Karpas-422 (cell line): ENCODE measurements around the gene NFAM1. TPM values are rescaled to one million over a fixed set of nuclear protein-coding genes. Genes with fewer than 3 reads are reported as not detected.

ENCODE experiments used
- DNase-seq: peaks from one replicate; pipeline ENCODE4 v3.0.0-alpha.2; 2015
- H2AFZ ChIP-seq: fragments of 200-600 bp; sonication (generic); 2 replicates; pipeline ENCODE4 v1.6.1; 2014; ENCODE audit warnings: antibody characterized with exemption, low read length, mixed read lengths
- H3K27ac ChIP-seq: fragments of 200-600 bp; sonication (generic); 2 replicates; pipeline ENCODE4 v1.5.1; 2014; ENCODE audit warnings: mild to moderate bottlenecking, low read length, moderate library complexity
- H3K27me3 ChIP-seq: fragments of 200-600 bp; sonication (generic); 2 replicates; pipeline ENCODE4 v1.6.1; 2014; ENCODE audit warnings: low read length, mixed read lengths
- H3K36me3 ChIP-seq: fragments of 200-600 bp; sonication (generic); 2 replicates; pipeline ENCODE4 v1.6.1; 2014; ENCODE audit warnings: low read length, mixed read lengths; ENCODE audit not compliant: insufficient read depth
- H3K4me1 ChIP-seq: fragments of 200-600 bp; sonication (generic); 2 replicates; pipeline ENCODE4 v1.6.1; 2014; ENCODE audit warnings: mild to moderate bottlenecking, low read length, mixed read lengths
- H3K4me2 ChIP-seq: fragments of 200-600 bp; sonication (generic); 2 replicates; pipeline ENCODE4 v1.6.1; 2014; ENCODE audit warnings: low read length, low read depth, mild to moderate bottlenecking; ENCODE audit not compliant: poor library complexity, severe bottlenecking
- H3K4me3 ChIP-seq: fragments of 200-600 bp; sonication (generic); 2 replicates; pipeline ENCODE4 v1.5.1; 2014; ENCODE audit warnings: mild to moderate bottlenecking, antibody characterized with exemption, low read length, mixed read lengths
- H3K79me2 ChIP-seq: fragments of 200-600 bp; sonication (generic); 2 replicates; pipeline ENCODE4 v1.6.1; 2014; ENCODE audit warnings: mild to moderate bottlenecking, low read length, mixed read lengths
- H3K9ac ChIP-seq: fragments of 200-600 bp; sonication (generic); 2 replicates; pipeline ENCODE4 v1.6.0; 2014; ENCODE audit warnings: low read length
- H3K9me2 ChIP-seq: fragments of 200-600 bp; sonication (generic), shearing (Covaris generic); replicated peaks from 2 replicates; pipeline ENCODE4 v1.6.0; 2014; ENCODE audit warnings: mild to moderate bottlenecking, low read length, moderate library complexity; ENCODE audit not compliant: insufficient read depth
- H3K9me3 ChIP-seq: fragments of 300-700, 200-600 bp; sonication (generic); 2 replicates; pipeline ENCODE4 v1.6.1; 2014; ENCODE audit warnings: low read length, mixed read lengths
- H4K20me1 ChIP-seq: fragments of 200-600 bp; sonication (generic); 2 replicates; pipeline ENCODE4 v1.6.1; 2014; ENCODE audit warnings: mild to moderate bottlenecking, antibody characterized with exemption, low read length, low read depth; ENCODE audit not compliant: insufficient read depth
- total RNA-seq: library from RNA; depleted of rRNA; stranded (reverse); fragments of >200 nt; shearing (Covaris generic); gene quantifications from 2 replicates; pipeline ENCODE4 v1.2.3, GENCODE V29; 2014; ENCODE audit warnings: low replicate concordance

The NFAM1 gene
- total RNA-seq, 1 experiment from 2014 or later = not detected

DNA sequence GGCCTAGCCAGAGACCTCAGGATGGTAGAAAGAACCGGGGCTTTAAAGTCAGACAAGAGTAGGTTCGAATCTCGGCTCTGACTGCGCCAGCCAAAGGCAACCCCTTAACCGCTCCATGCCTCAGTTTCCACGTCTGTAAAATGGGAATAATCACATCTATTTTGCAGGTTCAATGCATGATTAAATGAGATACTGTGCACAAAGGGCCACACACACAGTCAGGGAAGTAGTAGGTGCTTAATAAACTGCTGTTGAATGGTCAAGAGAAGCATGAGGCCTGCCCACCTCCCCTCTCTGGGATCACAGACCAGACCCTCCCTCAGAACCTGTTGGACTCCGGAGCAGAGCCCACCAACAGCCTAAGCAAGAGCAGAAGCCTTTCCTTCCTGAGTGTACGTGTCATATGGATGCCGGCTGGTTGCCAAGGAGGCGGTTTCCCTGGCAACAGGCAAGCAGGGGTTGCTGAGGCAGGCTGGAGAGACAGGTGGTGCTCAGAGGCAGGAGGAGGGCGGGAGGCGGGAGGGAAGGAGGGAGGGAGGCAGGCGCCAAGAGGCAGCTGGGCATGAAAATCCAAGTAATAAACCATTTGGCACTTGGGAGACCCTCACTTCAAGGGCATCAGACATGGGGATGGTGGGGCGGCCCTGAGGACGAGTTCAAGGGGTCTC, 43.9 kb downstream of the NFAM1 start:
- H3K79me2 ChIP-seq = no peaks in the 10 kb centered on the region
- H3K4me1 ChIP-seq = peaks cover 36% of the 10 kb centered on the region
- H3K9me3 ChIP-seq = no peaks in the 10 kb centered on the region
- no peaks in the 10 kb centered on the region for H4K20me1 ChIP-seq
- H2AFZ ChIP-seq = no peak overlapping the region
- no peak overlapping the region for H3K9ac ChIP-seq
- H3K4me3 ChIP-seq = no peak overlapping the region
- no peaks in the 10 kb centered on the region for H3K36me3 ChIP-seq
- H3K27me3 ChIP-seq = no peaks in the 10 kb centered on the region; the same call in 1 of the 2 replicates
- no peak for DNase-seq
- H3K27ac ChIP-seq = no peak overlapping the region
- no peak overlapping the region for H3K4me2 ChIP-seq
- H3K9me2 ChIP-seq = no peaks in the 10 kb centered on the region

DNA sequence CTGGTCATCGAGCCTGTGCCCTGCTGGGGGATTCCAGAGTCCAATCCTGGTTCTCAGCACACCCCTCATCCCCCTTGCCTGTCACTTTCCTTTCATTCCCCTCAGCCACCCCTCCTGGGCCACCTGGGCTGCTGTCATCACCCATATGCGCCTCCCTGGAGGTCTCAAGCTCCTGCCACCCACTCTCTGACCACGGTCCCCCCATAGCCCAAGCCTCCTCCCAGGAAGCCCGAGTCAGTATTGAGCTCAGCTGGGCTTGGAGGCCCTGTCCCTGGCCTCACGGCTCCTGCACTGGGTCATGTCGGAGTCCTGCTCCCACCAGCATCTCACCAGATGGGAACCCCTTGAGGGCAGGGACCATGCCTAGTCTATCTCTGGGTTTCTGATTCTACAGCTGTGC, 44.6 kb downstream of the NFAM1 start:
- no peaks in the 10 kb centered on the region; the same call in 1 of the 2 replicates for H3K27me3 ChIP-seq
- H3K27ac ChIP-seq = no peak overlapping the region
- H3K36me3 ChIP-seq = no peaks in the 10 kb centered on the region
- no peak overlapping the region for H3K4me3 ChIP-seq
- no peaks in the 10 kb centered on the region for H3K9me3 ChIP-seq
- DNase-seq = no peak
- no peaks in the 10 kb centered on the region for H3K79me2 ChIP-seq
- no peaks in the 10 kb centered on the region for H3K9me2 ChIP-seq
- no peak overlapping the region for H2AFZ ChIP-seq
- H3K4me2 ChIP-seq = no peak overlapping the region
- H4K20me1 ChIP-seq = no peaks in the 10 kb centered on the region
- no peak overlapping the region for H3K9ac ChIP-seq
- H3K4me1 ChIP-seq = peaks cover 42% of the 10 kb centered on the region

DNA sequence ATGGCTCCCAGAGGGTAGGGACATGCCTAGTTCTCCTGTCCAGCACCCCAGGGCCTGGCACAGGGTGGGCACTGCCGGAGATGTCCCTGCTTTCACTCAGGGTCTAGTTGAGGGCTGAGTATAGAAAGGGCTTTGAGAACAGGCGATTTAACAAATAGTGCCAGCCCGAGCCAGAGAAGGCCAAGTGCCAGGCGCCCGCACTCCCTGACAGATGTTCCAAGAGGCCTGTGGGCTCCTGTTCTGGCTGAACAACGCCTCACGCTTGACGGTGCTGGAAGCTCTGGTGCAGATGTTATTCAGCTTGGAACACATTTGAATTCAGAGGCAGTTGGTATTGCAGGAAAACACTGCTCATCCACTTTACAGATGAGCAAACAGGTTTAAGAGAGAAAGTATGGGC, 46.5 kb downstream of the NFAM1 start:
- H2AFZ ChIP-seq = no peak overlapping the region
- H4K20me1 ChIP-seq = no peaks in the 10 kb centered on the region
- no peaks in the 10 kb centered on the region for H3K36me3 ChIP-seq
- no peaks in the 10 kb centered on the region for H3K9me2 ChIP-seq
- DNase-seq = no peak
- peak overlapping the region; percentile 24 for H3K4me2 ChIP-seq
- H3K9ac ChIP-seq = peak overlapping the region; percentile 62; the same call in 1 of the 2 replicates
- H3K4me1 ChIP-seq = peaks cover 58% of the 10 kb centered on the region
- no peaks in the 10 kb centered on the region for H3K9me3 ChIP-seq
- H3K79me2 ChIP-seq = no peaks in the 10 kb centered on the region
- no peak overlapping the region for H3K27ac ChIP-seq
- H3K27me3 ChIP-seq = no peaks in the 10 kb centered on the region; the same call in 1 of the 2 replicates
- H3K4me3 ChIP-seq = no peak overlapping the region

DNA sequence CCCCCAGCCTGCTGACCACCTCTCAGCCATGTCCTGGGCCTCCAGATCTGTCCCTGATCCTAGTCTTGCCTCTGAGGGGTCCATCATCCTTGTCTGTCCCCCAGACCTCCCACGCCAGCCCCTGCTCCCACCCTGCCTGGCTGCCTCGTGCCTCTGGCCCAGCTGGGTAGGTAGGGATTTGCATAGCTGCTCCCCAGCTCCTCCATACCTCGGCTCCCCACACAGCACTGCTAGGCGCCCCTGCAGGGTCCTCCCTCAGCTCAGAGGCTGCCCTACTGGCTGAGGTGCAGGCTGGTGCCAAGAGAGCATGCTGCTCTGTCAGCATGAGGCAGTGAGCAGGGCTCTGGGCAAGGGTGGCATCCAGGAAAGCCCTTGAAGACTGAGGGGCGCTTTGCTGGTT, 47.7 kb downstream of the NFAM1 start:
- Histone ChIP-seq H3K4me1 (peaks cover 58% of the 10 kb centered on the region), H2AFZ (no peak overlapping the region), H3K4me2 (peak overlapping the region; percentile 70), H3K27ac (peak overlapping the region; percentile 88), H3K36me3 (no peaks in the 10 kb centered on the region), H3K9me2 (no peaks in the 10 kb centered on the region), H4K20me1 (no peaks in the 10 kb centered on the region), H3K79me2 (no peaks in the 10 kb centered on the region), H3K4me3 (peak overlapping the region; percentile 56; the same call in 1 of the 2 replicates), H3K9ac (peak overlapping the region; percentile 62), H3K9me3 (no peaks in the 10 kb centered on the region), H3K27me3 (no peaks in the 10 kb centered on the region; the same call in 1 of the 2 replicates)
- DNase-seq = peak; percentile 91

DNA sequence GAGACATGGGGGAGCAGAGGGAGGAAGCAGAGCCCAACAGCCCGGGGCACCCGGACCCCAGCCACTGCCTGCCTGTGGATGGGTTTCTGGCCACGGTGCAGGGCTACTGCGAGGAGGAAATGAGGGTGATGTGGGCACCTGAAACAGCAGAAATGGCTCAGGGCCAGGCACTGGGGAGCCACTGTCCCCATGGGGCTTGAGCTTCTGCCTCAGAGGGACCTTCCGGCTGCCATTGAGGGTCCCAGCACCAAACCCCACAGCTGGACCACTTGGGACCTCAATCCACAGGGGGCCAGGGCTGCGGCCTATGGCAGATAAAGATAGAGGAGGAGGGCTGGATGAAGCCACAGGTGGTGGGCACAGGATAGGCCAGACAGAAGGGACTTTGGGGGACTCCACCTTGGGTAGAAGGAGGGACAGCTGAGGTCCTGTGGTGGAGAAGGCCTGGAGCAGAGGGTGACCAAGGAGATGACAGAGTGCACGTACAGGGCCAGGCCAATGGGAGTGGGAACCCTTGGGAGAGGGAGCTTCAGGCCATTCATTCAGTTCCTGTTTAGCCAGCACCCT, 48.3 kb downstream of the NFAM1 start:
- H3K9ac ChIP-seq = peak overlapping the region; percentile 62
- H3K4me3 ChIP-seq = peak overlapping the region; percentile 56
- H3K27ac ChIP-seq = peak overlapping the region; percentile 88
- DNase-seq = peak; percentile 91
- H4K20me1 ChIP-seq = no peaks in the 10 kb centered on the region
- H3K9me3 ChIP-seq = no peaks in the 10 kb centered on the region
- H3K9me2 ChIP-seq = no peaks in the 10 kb centered on the region
- H3K4me2 ChIP-seq = peak overlapping the region; percentile 70
- peaks cover 58% of the 10 kb centered on the region for H3K4me1 ChIP-seq
- H3K36me3 ChIP-seq = no peaks in the 10 kb centered on the region
- no peak overlapping the region for H2AFZ ChIP-seq
- H3K27me3 ChIP-seq = no peaks in the 10 kb centered on the region; the same call in 1 of the 2 replicates
- no peaks in the 10 kb centered on the region for H3K79me2 ChIP-seq

DNA sequence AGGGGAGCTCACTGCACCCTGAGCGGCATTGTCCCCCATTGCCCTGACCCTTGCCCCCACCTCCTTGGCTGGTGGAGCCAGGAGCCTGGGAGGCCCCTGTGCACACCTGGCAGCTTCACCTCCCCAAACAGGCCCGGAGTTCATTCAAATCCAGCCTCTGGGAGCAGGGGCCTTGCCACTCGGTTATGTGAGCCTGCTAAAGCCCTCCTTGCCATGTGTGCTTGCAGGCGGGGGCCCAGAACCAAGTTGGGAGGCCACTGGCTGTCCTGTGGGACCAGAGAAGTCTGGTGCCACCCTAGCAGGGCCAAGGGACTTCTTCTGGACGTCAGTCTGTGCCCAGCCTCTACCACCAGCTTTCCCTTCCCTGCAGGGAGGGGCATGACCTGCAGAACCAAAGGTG, 48.9 kb downstream of the NFAM1 start:
- peak overlapping the region; percentile 62 for H3K9ac ChIP-seq
- H3K79me2 ChIP-seq = no peaks in the 10 kb centered on the region
- H4K20me1 ChIP-seq = no peaks in the 10 kb centered on the region
- peak; percentile 78 for DNase-seq
- peak overlapping the region; percentile 88 for H3K27ac ChIP-seq
- no peaks in the 10 kb centered on the region; the same call in 1 of the 2 replicates for H3K27me3 ChIP-seq
- no peaks in the 10 kb centered on the region for H3K36me3 ChIP-seq
- no peak overlapping the region for H2AFZ ChIP-seq
- peak overlapping the region; percentile 56 for H3K4me3 ChIP-seq
- no peaks in the 10 kb centered on the region for H3K9me3 ChIP-seq
- H3K9me2 ChIP-seq = no peaks in the 10 kb centered on the region
- peak overlapping the region; percentile 70 for H3K4me2 ChIP-seq
- H3K4me1 ChIP-seq = peaks cover 58% of the 10 kb centered on the region

DNA sequence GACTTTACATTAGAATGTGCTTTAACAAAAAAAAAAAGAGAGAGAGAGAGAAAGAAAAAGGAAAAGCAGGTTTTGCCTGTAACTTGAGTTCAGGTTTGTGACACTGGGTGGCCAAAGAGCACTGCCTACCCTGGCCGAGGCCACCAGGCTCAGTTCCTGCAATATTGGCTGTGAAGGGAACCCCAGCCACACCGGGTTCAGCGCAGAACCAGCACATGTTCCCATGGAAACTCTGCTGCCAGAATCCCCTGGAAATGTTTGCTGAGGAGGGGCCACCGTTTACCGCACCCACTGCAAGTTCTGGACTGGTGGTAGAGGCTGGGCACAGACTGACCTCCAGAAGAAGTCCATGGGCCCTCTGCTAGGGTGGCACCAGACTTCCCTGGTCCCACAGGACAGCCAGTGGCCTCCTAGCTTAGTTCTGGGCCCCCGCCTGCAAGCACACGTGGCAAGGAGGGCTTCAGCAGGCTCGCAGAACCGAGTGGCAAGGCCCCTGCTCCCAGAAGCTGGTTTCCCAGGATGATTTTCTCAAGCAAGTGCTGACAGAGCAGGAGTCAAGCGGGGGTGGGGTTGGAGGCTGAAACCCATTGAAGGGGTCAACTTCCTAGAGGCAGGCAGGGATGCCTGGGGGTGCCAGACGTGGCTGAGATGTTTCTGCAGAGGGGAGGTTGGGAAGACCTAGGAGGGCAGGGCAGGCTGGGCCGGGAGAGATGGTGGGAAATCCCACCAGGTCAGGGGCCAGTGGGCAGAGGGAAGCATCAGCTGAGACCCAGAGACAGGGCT, 51.2 kb downstream of the NFAM1 start:
- peaks cover 59% of the 10 kb centered on the region for H3K4me1 ChIP-seq
- H3K79me2 ChIP-seq = no peaks in the 10 kb centered on the region
- no peak overlapping the region for H2AFZ ChIP-seq
- H3K4me2 ChIP-seq = no peak overlapping the region
- H3K4me3 ChIP-seq = no peak overlapping the region
- H3K9me3 ChIP-seq = no peaks in the 10 kb centered on the region
- H3K9me2 ChIP-seq = no peaks in the 10 kb centered on the region
- H3K9ac ChIP-seq = peak overlapping the region; percentile 19; the same call in 1 of the 2 replicates
- no peak for DNase-seq
- H3K36me3 ChIP-seq = no peaks in the 10 kb centered on the region
- no peak overlapping the region for H3K27ac ChIP-seq
- H4K20me1 ChIP-seq = no peaks in the 10 kb centered on the region
- H3K27me3 ChIP-seq = no peaks in the 10 kb centered on the region

DNA sequence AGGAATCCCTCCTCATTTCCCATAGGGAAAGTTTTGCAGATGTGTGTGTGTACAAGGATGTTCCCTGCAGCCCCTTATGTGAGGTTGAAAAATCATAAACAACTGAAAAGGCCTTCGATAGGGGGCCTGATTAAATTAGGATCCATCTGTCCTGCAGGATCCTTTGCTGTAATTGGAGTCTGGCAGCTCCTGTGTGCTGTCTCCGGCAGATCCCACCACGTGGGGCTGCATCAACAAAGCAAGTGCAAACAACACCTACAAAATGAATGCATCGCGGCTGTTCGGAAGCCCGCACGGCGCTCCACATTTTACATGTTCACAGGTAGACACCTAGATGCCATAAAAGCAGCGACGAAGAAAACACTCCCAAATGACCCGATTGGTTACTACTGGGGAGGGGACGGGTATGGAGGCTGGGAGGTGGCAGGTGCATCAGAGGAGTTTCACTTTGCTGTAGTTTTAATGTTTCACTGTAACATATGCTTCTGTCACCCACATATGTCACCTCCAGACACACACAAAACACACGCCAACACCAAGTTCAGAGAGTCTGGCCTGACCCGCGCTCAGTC, 52.2 kb downstream of the NFAM1 start:
- Histone ChIP-seq H3K9me2 (no peaks in the 10 kb centered on the region), H3K9me3 (no peaks in the 10 kb centered on the region), H3K27ac (no peak overlapping the region), H3K27me3 (no peaks in the 10 kb centered on the region), H2AFZ (no peak overlapping the region), H3K79me2 (no peaks in the 10 kb centered on the region), H3K36me3 (no peaks in the 10 kb centered on the region), H4K20me1 (no peaks in the 10 kb centered on the region), H3K4me2 (no peak overlapping the region), H3K9ac (no peak overlapping the region), H3K4me3 (no peak overlapping the region), H3K4me1 (peaks cover 51% of the 10 kb centered on the region)
- DNase-seq = no peak
